OCI-LY1 (cell line): Measurements from ENCODE around the gene SCFD1.

Experiments used
- CTCF ChIP-seq: fragments of 200-600 bp; sonication (generic), shearing (Covaris generic); IDR thresholded peaks from 2 replicates; pipeline ENCODE4 v1.5.1; 2017; ENCODE audit warnings: mild to moderate bottlenecking, antibody characterized with exemption, low read length, moderate library complexity, mixed read lengths
- EZH2 ChIP-seq: fragments of 200-600 bp; sonication (generic), shearing (Covaris generic); IDR thresholded peaks from 2 replicates; pipeline ENCODE4 v1.8.0; 2017; ENCODE audit warnings: borderline replicate concordance, mixed run types, mild to moderate bottlenecking, antibody characterized with exemption, low read length, moderate library complexity, mixed read lengths

DNA sequence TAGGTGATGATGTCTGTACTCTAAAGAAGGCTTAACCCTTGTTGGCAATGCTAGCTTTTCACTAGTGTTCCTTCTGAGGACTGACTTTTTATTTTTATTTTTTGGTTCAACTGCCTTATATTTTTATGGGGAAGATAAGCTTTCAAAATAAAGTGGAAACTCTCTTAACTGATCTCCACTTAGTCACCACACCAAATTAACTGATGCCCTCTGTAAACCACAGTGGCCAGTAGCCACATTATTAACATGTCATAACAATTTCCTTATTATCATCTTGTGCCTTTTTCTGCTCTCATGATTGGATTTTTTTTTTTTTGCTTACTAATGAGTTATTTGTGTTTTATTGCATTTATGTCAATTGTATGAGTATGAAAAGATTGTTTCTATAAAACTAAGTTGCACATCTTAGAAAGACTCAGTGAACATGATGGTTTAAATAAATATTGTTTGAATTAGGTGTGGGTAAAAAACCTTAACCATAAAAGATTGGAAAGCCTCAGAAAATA is 56.9 kb downstream of the SCFD1 start:
- no peak for TF ChIP-seq CTCF
- no peak for TF ChIP-seq EZH2
